GM23338 (cell line): ENCODE results near the gene NSF. TPM values are rescaled to one million over a fixed set of nuclear protein-coding genes. Genes with fewer than 3 reads are reported as not detected.

Source experiments
- ATAC-seq: fragments of 200-7000 bp; cut with Tn5 transposase; 3 replicates; pipeline ENCODE4 v1.9.1; 2020
- DNase-seq: peaks from one replicate; pipeline ENCODE4 v3.0.0-alpha.2; 2015; ENCODE audit warnings: low spot score
- H2AFZ ChIP-seq: fragments of 200-600 bp; sonication (generic); 2 replicates; pipeline ENCODE4 v1.8.0; 2016; ENCODE audit warnings: antibody characterized with exemption, mild to moderate bottlenecking, moderate library complexity
- H3F3A ChIP-seq: fragments of 200-600 bp; sonication (generic); replicated peaks from 2 replicates; pipeline ENCODE4 v1.8.0; 2017; ENCODE audit warnings: antibody characterized with exemption, mixed run types, low read depth
- H3K27ac ChIP-seq: fragments of 200-600 bp; sonication (generic); 2 replicates; pipeline ENCODE4 v1.6.1; 2016; ENCODE audit warnings: low read depth
- H3K27me3 ChIP-seq: fragments of 200-600 bp; sonication (generic); 2 replicates; pipeline ENCODE4 v1.8.0; 2016; ENCODE audit warnings: mild to moderate bottlenecking, mixed run types, moderate library complexity; ENCODE audit not compliant: insufficient read depth
- H3K36me3 ChIP-seq: fragments of 200-600 bp; sonication (generic); 2 replicates; pipeline ENCODE4 v1.8.0; 2016; ENCODE audit warnings: mild to moderate bottlenecking; ENCODE audit not compliant: insufficient read depth
- H3K4me1 ChIP-seq: fragments of 200-600 bp; sonication (generic); 2 replicates; pipeline ENCODE4 v1.8.0; 2016; ENCODE audit warnings: mild to moderate bottlenecking, moderate library complexity; ENCODE audit not compliant: insufficient read depth
- H3K4me2 ChIP-seq: fragments of 200-600 bp; sonication (generic); 2 replicates; pipeline ENCODE4 v1.7.1; 2017; ENCODE audit warnings: mixed run types
- H3K4me3 ChIP-seq: fragments of 200-600 bp; sonication (generic); 2 replicates; pipeline ENCODE4 v1.6.1; 2016; ENCODE audit warnings: mixed run types
- H3K79me2 ChIP-seq: fragments of 200-600 bp; sonication (generic); replicated peaks from 2 replicates; pipeline ENCODE4 v1.8.0; 2017; ENCODE audit warnings: mild to moderate bottlenecking; ENCODE audit not compliant: insufficient read depth
- H3K9me2 ChIP-seq: fragments of 200-600 bp; sonication (generic); 2 replicates; pipeline ENCODE4 v1.8.0; 2017; ENCODE audit not compliant: insufficient read depth
- H4K20me1 ChIP-seq: fragments of 200-600 bp; sonication (generic); replicated peaks from 2 replicates; pipeline ENCODE4 v1.8.0; 2017; ENCODE audit warnings: mild to moderate bottlenecking; ENCODE audit not compliant: insufficient read depth
- H3K27ac Mint-ChIP-seq: 2 replicates; pipeline ENCODE4 v1.8.0; 2020; ENCODE audit warnings: inconsistent platforms, mild to moderate bottlenecking, moderate library complexity, mixed read lengths
- H3K27me3 Mint-ChIP-seq: 3 replicates; pipeline ENCODE4 v1.8.0; 2022; ENCODE audit warnings: low read depth, mild to moderate bottlenecking, moderate library complexity, mixed read lengths, inconsistent platforms; ENCODE audit not compliant: insufficient read depth, poor library complexity
- H3K36me3 Mint-ChIP-seq: 3 replicates; pipeline ENCODE4 v1.8.0; 2021; ENCODE audit warnings: low read depth, mild to moderate bottlenecking, inconsistent platforms, moderate library complexity, mixed read lengths
- H3K4me1 Mint-ChIP-seq: 3 replicates; pipeline ENCODE4 v1.8.0; 2020; ENCODE audit warnings: mild to moderate bottlenecking, inconsistent platforms, mixed read lengths
- H3K4me3 Mint-ChIP-seq: 3 replicates; pipeline ENCODE4 v1.8.0; 2021; ENCODE audit warnings: moderate library complexity, mild to moderate bottlenecking, inconsistent platforms, mixed read lengths
- H3K9me3 Mint-ChIP-seq: 3 replicates; pipeline ENCODE4 v1.8.0; 2020; ENCODE audit warnings: moderate library complexity, mild to moderate bottlenecking, inconsistent platforms, mixed read lengths
- CREB1 ChIP-seq: fragments of 250-450 bp; sonication (Bioruptor Pico); IDR thresholded peaks from 2 replicates; pipeline ENCODE4 v1.5.0; 2020; ENCODE audit warnings: low read depth, mild to moderate bottlenecking, moderate library complexity
- EZH2phosphoT487 ChIP-seq: fragments of 200-600 bp; sonication (generic); IDR thresholded peaks from one replicate; pipeline ENCODE4 v1.8.1; 2018; ENCODE audit warnings: antibody characterized with exemption; ENCODE audit not compliant: unreplicated experiment
- JUNB ChIP-seq: IDR thresholded peaks from one replicate; pipeline ENCODE4 v1.6.1; 2016; ENCODE audit warnings: antibody characterized with exemption; ENCODE audit not compliant: unreplicated experiment
- NANOG ChIP-seq: IDR thresholded peaks from 2 replicates; pipeline ENCODE4 v1.6.1; 2016; ENCODE audit warnings: antibody characterized with exemption, borderline replicate concordance
- POLR2AphosphoS5 ChIP-seq: IDR thresholded peaks from 2 replicates; pipeline ENCODE4 v1.6.1; 2016; ENCODE audit warnings: antibody characterized with exemption, low read depth
- STAT1 ChIP-seq: IDR thresholded peaks from one replicate; pipeline ENCODE4 v1.6.1; 2016; ENCODE audit warnings: antibody characterized with exemption; ENCODE audit not compliant: unreplicated experiment
- ZNF331 ChIP-seq: fragments of 250-450 bp; sonication (Bioruptor Pico); IDR thresholded peaks from 2 replicates; pipeline ENCODE4 v1.5.0; 2020; ENCODE audit warnings: low read depth, mild to moderate bottlenecking, moderate library complexity
- ZNF462 ChIP-seq: fragments of 250-450 bp; sonication (Bioruptor Pico); IDR thresholded peaks from 2 replicates; pipeline ENCODE4 v1.5.0; 2020; ENCODE audit warnings: mild to moderate bottlenecking, moderate library complexity
- polyA plus RNA-seq: library from polyadenylated mRNA; unstranded; fragments of >200 nt; fragmentation: Nextera tagmentation; extraction: Ambion mirVana; gene quantifications from 2 replicates; pipeline ENCODE4 v1.2.1, GENCODE V29; 2016
- total RNA-seq: library from RNA; depleted of rRNA; stranded (reverse); fragments of >200 nt; shearing (Covaris generic); gene quantifications from 2 replicates; pipeline ENCODE4 v1.2.3, GENCODE V29; 2014
- TF ChIP-seq, protein P1 (sequence below): IDR thresholded peaks from 2 replicates; pipeline ENCODE4 v1.6.1; 2016; ENCODE audit warnings: antibody characterized with exemption
- TF ChIP-seq, protein P2 (sequence below), 2 experiments: fragments of 200-600 bp in 1 of 2; sonication (generic) in 1 of 2; conservative IDR thresholded peaks; 2 replicates each; pipeline versions ENCODE4 v1.5.1 to v1.6.1; 2016 to 2017; ENCODE audit warnings: antibody characterized with exemption in 2 of 2, low read depth in 2 of 2, mild to moderate bottlenecking in 2 of 2, moderate library complexity in 1 of 2

NSF gene
- total and polyA plus RNA-seq, 2 experiments from 2014 or later, result 12.5 to 26.5 TPM

- no peaks in the 10 kb centered on the region for H3K36me3 Mint-ChIP-seq
- no peaks in the 10 kb centered on the region for H3K9me3 Mint-ChIP-seq
- Histone ChIP-seq H3K27ac (no peak overlapping the region), H3K9me2 (no peaks in the 10 kb centered on the region), H3K4me3 (no peak overlapping the region), H4K20me1 (no peaks in the 10 kb centered on the region), H3K4me2 (no peak overlapping the region), H3K27me3 (no peaks in the 10 kb centered on the region), H3K36me3 (no peaks in the 10 kb centered on the region), H3K4me1 (peaks cover 25% of the 10 kb centered on the region), H3K79me2 (no peaks in the 10 kb centered on the region), H2AFZ (no peak overlapping the region), H3F3A (peaks cover 8% of the 10 kb centered on the region; the same call in 1 of the 2 replicates)
- DNase-seq (no peak), ATAC-seq (no peak)
- H3K4me1 Mint-ChIP-seq, result peaks cover 30% of the 10 kb centered on the region
- no peak overlapping the region for H3K27ac Mint-ChIP-seq
- H3K4me3 Mint-ChIP-seq, result no peak overlapping the region
- H3K27me3 Mint-ChIP-seq, result peaks cover 5% of the 10 kb centered on the region
- TF ChIP-seq POLR2AphosphoS5 (no peak), STAT1 (no peak), JUNB (no peak), NANOG (no peak), CREB1 (CRISPR knock-in tag) (no peak), EZH2phosphoT487 (no peak), ZNF331 (CRISPR knock-in tag) (no peak), ZNF462 (no peak)
- TF ChIP-seq, protein P1, sequence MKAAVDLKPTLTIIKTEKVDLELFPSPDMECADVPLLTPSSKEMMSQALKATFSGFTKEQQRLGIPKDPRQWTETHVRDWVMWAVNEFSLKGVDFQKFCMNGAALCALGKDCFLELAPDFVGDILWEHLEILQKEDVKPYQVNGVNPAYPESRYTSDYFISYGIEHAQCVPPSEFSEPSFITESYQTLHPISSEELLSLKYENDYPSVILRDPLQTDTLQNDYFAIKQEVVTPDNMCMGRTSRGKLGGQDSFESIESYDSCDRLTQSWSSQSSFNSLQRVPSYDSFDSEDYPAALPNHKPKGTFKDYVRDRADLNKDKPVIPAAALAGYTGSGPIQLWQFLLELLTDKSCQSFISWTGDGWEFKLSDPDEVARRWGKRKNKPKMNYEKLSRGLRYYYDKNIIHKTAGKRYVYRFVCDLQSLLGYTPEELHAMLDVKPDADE, result no peak
- TF ChIP-seq, protein P2, sequence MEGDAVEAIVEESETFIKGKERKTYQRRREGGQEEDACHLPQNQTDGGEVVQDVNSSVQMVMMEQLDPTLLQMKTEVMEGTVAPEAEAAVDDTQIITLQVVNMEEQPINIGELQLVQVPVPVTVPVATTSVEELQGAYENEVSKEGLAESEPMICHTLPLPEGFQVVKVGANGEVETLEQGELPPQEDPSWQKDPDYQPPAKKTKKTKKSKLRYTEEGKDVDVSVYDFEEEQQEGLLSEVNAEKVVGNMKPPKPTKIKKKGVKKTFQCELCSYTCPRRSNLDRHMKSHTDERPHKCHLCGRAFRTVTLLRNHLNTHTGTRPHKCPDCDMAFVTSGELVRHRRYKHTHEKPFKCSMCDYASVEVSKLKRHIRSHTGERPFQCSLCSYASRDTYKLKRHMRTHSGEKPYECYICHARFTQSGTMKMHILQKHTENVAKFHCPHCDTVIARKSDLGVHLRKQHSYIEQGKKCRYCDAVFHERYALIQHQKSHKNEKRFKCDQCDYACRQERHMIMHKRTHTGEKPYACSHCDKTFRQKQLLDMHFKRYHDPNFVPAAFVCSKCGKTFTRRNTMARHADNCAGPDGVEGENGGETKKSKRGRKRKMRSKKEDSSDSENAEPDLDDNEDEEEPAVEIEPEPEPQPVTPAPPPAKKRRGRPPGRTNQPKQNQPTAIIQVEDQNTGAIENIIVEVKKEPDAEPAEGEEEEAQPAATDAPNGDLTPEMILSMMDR (conservative IDR thresholded peaks at IDR 0.05; ENCODE audit: low read depth in 2 of 2), result no peak
Observed at GRCh38 chr17:46733837-46734475, 143.5 kb downstream of the NSF start.
